Epithelial cell of esophagus (primary cell): ENCODE results near the gene LPAR6.
A peak's percentile ranks its signal among the peaks of the same experiment; 100 is the strongest.
"Not testable (repeated sequence)": the region's sequence is repeated elsewhere in the genome, so short reads cannot be mapped to it uniquely, and the experiment has no call there.

Experiments used
- DNase-seq: peaks from one replicate; pipeline ENCODE4 v3.0.0; 2010; ENCODE audit warnings: low read depth
- H3K4me3 ChIP-seq: 2 replicates; pipeline ENCODE4 v1.5.1; 2011; ENCODE audit warnings: mild to moderate bottlenecking, low read length, control low read depth
- CTCF ChIP-seq: IDR thresholded peaks from 2 replicates; pipeline ENCODE4 v1.5.1; 2011; ENCODE audit warnings: low read depth, mild to moderate bottlenecking, low read length, control low read depth, inconsistent platforms; ENCODE audit not compliant: insufficient read depth; ENCODE audit errors: missing control alignments

LPAR6 gene

GRCh38 chr13:48412881-48413351, at the start of gene LPAR6:
Gene LPAR6 (minus strand): TSS chr13:48413113. CDS start chr13:48412423, 690 bp downstream.
- DNase-seq = peak; percentile 69
- TF ChIP-seq CTCF = no peak
- peak within 1 kb of the TSS; percentile 66 for H3K4me3 ChIP-seq

- no peak for TF ChIP-seq CTCF
- DNase-seq = no peak
- H3K4me3 ChIP-seq = no peak overlapping the region
These were observed 44.8 kb upstream of the LPAR6 start for GRCh38 chr13:48457578-48458242.

- no peak overlapping the region for H3K4me3 ChIP-seq
- TF ChIP-seq CTCF = no peak
- DNase-seq = no peak
These were observed 43.6 kb upstream of the LPAR6 start for GRCh38 chr13:48456546-48456945.

GRCh38 chr13:48451196-48451595, 38.3 kb upstream of the LPAR6 start:
- not testable (repeated sequence) for DNase-seq, H3K4me3 ChIP-seq

GRCh38 chr13:48449656-48450055, 36.7 kb upstream of the LPAR6 start:
- TF ChIP-seq CTCF = no peak
- no peak overlapping the region for H3K4me3 ChIP-seq
- DNase-seq = no peak

GRCh38 chr13:48448959-48449614, 36.2 kb upstream of the LPAR6 start:
- DNase-seq = peak; percentile 73
- TF ChIP-seq CTCF = no peak
- no peak overlapping the region for H3K4me3 ChIP-seq

- TF ChIP-seq CTCF = no peak
- no peak overlapping the region for H3K4me3 ChIP-seq
- DNase-seq = peak; percentile 51
These were observed 35.5 kb upstream of the LPAR6 start for GRCh38 chr13:48448285-48448958.
